Glutamatergic neuron (in vitro differentiated cells): Measurements from ENCODE around the gene MRPS2. TPM values are rescaled to one million over a fixed set of nuclear protein-coding genes. Genes with fewer than 3 reads are reported as not detected.
"Not testable (repeated sequence)": the region's sequence is repeated elsewhere in the genome, so short reads cannot be mapped to it uniquely, and the experiment has no call there.

Experiments
- DNase-seq: peaks from one replicate; pipeline ENCODE4 v3.0.0; 2022
- H3K27ac Mint-ChIP-seq: one replicate; pipeline ENCODE4 v1.8.0; 2020; ENCODE audit warnings: mild to moderate bottlenecking, mixed read lengths, inconsistent platforms; ENCODE audit not compliant: unreplicated experiment
- H3K27me3 Mint-ChIP-seq: one replicate; pipeline ENCODE4 v1.8.0; 2020; ENCODE audit warnings: mild to moderate bottlenecking, moderate library complexity, mixed read lengths, inconsistent platforms; ENCODE audit not compliant: unreplicated experiment
- H3K36me3 Mint-ChIP-seq: one replicate; pipeline ENCODE4 v1.8.0; 2020; ENCODE audit warnings: mild to moderate bottlenecking, mixed read lengths, inconsistent platforms; ENCODE audit not compliant: unreplicated experiment
- H3K4me1 Mint-ChIP-seq: one replicate; pipeline ENCODE4 v1.8.0; 2020; ENCODE audit warnings: mild to moderate bottlenecking, low read depth, mixed read lengths, inconsistent platforms; ENCODE audit not compliant: unreplicated experiment
- H3K4me3 Mint-ChIP-seq: one replicate; pipeline ENCODE4 v1.8.0; 2020; ENCODE audit warnings: mild to moderate bottlenecking, mixed read lengths, inconsistent platforms; ENCODE audit not compliant: unreplicated experiment
- H3K9me3 Mint-ChIP-seq: one replicate; pipeline ENCODE4 v1.8.0; 2020; ENCODE audit warnings: mild to moderate bottlenecking, moderate library complexity, mixed read lengths, inconsistent platforms; ENCODE audit not compliant: unreplicated experiment
- CTCF ChIP-seq: fragments of 200-600 bp; sonication (generic); IDR thresholded peaks from one replicate; pipeline ENCODE4 v1.5.0; 2021; ENCODE audit not compliant: partially characterized antibody, unreplicated experiment
- total RNA-seq: library from RNA; stranded (reverse); fragmentation: NEBNext Ultra II Directional; extraction: Animal tissue kit (Norgen Biotek cat#: 25700); gene quantifications from one replicate; pipeline ENCODE4 v1.2.1, GENCODE V29; 2021; ENCODE audit not compliant: unreplicated experiment

Gene MRPS2
- total RNA-seq, 1 donor from 2014 or later, result 30.7 TPM

GRCh38 chr9:135513351-135513846 is 12.9 kb downstream of the MRPS2 start:
- peaks cover 3% of the 10 kb centered on the region for H3K27me3 Mint-ChIP-seq
- no peak for DNase-seq
- no peak overlapping the region for H3K27ac Mint-ChIP-seq
- H3K4me3 Mint-ChIP-seq, result no peak overlapping the region
- no peak for TF ChIP-seq CTCF
- peaks cover 2% of the 10 kb centered on the region for H3K9me3 Mint-ChIP-seq
- peaks cover 10% of the 10 kb centered on the region for H3K36me3 Mint-ChIP-seq
- no peaks in the 10 kb centered on the region for H3K4me1 Mint-ChIP-seq

- H3K4me1 Mint-ChIP-seq, H3K9me3 Mint-ChIP-seq, H3K36me3 Mint-ChIP-seq, H3K4me3 Mint-ChIP-seq, DNase-seq, H3K27ac Mint-ChIP-seq, H3K27me3 Mint-ChIP-seq: not testable (repeated sequence)
Measured at GRCh38 chr9:135513906-135514305, 13.4 kb downstream of the MRPS2 start.

- Mint-ChIP-seq H3K4me3 (no peak overlapping the region), H3K4me1 (no peaks in the 10 kb centered on the region), H3K27me3 (peaks cover 3% of the 10 kb centered on the region), H3K36me3 (peaks cover 6% of the 10 kb centered on the region), H3K9me3 (peaks cover under 1% of the 10 kb centered on the region), H3K27ac (no peak overlapping the region)
- no peak for TF ChIP-seq CTCF
- no peak for DNase-seq
Measured at GRCh38 chr9:135514342-135515082, 14.0 kb downstream of the MRPS2 start.

- H3K4me1 Mint-ChIP-seq, result no peaks in the 10 kb centered on the region
Measured at GRCh38 chr9:135515083-135515951, 14.8 kb downstream of the MRPS2 start.

More at GRCh38 chr9:135515083-135515951, 14.8 kb downstream of the MRPS2 start:
- no peak overlapping the region for H3K27ac Mint-ChIP-seq
- no peak for TF ChIP-seq CTCF
- H3K27me3 Mint-ChIP-seq, result peaks cover 7% of the 10 kb centered on the region
- peaks cover 5% of the 10 kb centered on the region for H3K9me3 Mint-ChIP-seq
- H3K36me3 Mint-ChIP-seq, result peaks cover 8% of the 10 kb centered on the region
- no peak for DNase-seq
- H3K4me3 Mint-ChIP-seq, result no peak overlapping the region
